Measurements from ENCODE around the gene IL1RAPL1. TPM values are rescaled to one million over a fixed set of nuclear protein-coding genes. Genes with fewer than 3 reads are reported as not detected.

IL1RAPL1 gene
- total and polyA plus RNA-seq, 9 of the 15 experiments (the other 6 are each of a cell fraction or from before 2014, with no cell fraction given): 0.04 to 0.07 (median 0.04) TPM; not detected in 6

DNA sequence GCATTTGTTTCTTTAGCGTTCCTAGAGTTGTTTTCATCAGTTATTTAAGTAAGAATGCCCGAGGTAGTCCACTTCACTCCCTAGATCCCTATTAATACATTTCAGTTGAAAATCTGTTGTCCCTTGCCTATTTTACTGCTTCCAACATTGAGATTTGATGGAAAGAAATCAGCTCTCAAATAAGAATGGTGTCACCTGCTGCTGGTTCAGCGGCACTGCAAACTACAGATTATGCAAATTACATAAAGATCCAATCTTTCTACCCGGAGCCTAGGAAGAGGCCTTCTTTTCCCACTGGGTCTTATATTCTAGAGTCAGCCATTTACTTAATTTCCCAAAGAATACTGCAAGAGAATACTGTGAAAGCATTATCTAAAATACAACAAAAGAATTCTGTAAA, 1030.5 kb downstream of the IL1RAPL1 start:
- Histone ChIP-seq H3K36me3 (ENCODE audit: control insufficient read depth, insufficient read depth, low read length) (no peaks in the 10 kb centered on the region), H3K27me3 (ENCODE audit: control insufficient read depth in 2 of 2, insufficient read depth in 2 of 2, low read length in 2 of 2) (no peaks in the 10 kb centered on the region), H3K9me3 (replicated peaks; ENCODE audit: control insufficient read depth, insufficient read depth, low read depth, low read length) (no peaks in the 10 kb centered on the region), H3K4me1 (replicated peaks in 1 of 2; ENCODE audit: control insufficient read depth in 2 of 2, insufficient read depth in 2 of 2, low read length in 2 of 2) (no peaks in the 10 kb centered on the region), H3K9ac (ENCODE audit: insufficient read depth in 1 of 2, low read depth in 2 of 2, low read length in 2 of 2) (no peak overlapping the region), H3K79me2 (ENCODE audit: control insufficient read depth, insufficient read depth, low read length) (no peaks in the 10 kb centered on the region), H3K4me3 (no peak overlapping the region), H3K4me2 (ENCODE audit: insufficient read depth, low read length) (no peak overlapping the region), H4K20me1 (replicated peaks; ENCODE audit: control insufficient read depth, insufficient read depth, low read length) (no peaks in the 10 kb centered on the region), H3K9me1 (ENCODE audit: control insufficient read depth, insufficient read depth, low read length) (no peaks in the 10 kb centered on the region), H3K27ac (ENCODE audit: extremely low read depth, low read depth, low read length) (no peak overlapping the region), H2AFZ (ENCODE audit: low read depth, low read length) (no peak overlapping the region)
- BruUV-seq (replicated peaks): no TSS peak
- 0% methylated on average over 4 of the region's 4 CpGs for WGBS (ENCODE audit: insufficient coverage, low coverage, missing lambda C conversion rate)
- no peak for ATAC-seq
- POLR2A ChIA-PET: no interaction called here
- intact Hi-C loops (cut with micrococcal nuclease) (no loop called here), in situ Hi-C loops (cut with MboI) (no loop called here)
- no peak for DNase-seq (ENCODE audit: extremely low read depth in 1 of 4, low spot score in 3 of 4)
- no peak for FAIRE-seq
- CTCF ChIA-PET (ENCODE audit: low intra/inter-chr PET ratio): no interaction called here
- TF ChIP-seq, protein P1, sequence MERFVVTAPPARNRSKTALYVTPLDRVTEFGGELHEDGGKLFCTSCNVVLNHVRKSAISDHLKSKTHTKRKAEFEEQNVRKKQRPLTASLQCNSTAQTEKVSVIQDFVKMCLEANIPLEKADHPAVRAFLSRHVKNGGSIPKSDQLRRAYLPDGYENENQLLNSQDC (CRISPR knock-in tag; IDR thresholded peaks at IDR 0.05): no peak
- TF ChIP-seq ZNF347 (CRISPR knock-in tag; IDR thresholded peaks at IDR 0.05; ENCODE audit: low read depth): no peak
- TF ChIP-seq RBFOX2 (IDR thresholded peaks at IDR 0.05; ENCODE audit: low read depth, low read length): no peak
- TF ChIP-seq, protein P2, sequence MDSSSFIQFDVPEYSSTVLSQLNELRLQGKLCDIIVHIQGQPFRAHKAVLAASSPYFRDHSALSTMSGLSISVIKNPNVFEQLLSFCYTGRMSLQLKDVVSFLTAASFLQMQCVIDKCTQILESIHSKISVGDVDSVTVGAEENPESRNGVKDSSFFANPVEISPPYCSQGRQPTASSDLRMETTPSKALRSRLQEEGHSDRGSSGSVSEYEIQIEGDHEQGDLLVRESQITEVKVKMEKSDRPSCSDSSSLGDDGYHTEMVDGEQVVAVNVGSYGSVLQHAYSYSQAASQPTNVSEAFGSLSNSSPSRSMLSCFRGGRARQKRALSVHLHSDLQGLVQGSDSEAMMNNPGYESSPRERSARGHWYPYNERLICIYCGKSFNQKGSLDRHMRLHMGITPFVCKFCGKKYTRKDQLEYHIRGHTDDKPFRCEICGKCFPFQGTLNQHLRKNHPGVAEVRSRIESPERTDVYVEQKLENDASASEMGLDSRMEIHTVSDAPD (CRISPR knock-in tag; IDR thresholded peaks at IDR 0.05): no peak
- TF ChIP-seq TRIM25 (IDR thresholded peaks at IDR 0.05; ENCODE audit: borderline replicate concordance): no peak
- no peak for TF ChIP-seq MTA2 (IDR thresholded peaks at IDR 0.05; ENCODE audit: low read depth)

All from K562 (cell line).